ENCODE measurements around the gene PPFIA4.

The PPFIA4 gene

DNA sequence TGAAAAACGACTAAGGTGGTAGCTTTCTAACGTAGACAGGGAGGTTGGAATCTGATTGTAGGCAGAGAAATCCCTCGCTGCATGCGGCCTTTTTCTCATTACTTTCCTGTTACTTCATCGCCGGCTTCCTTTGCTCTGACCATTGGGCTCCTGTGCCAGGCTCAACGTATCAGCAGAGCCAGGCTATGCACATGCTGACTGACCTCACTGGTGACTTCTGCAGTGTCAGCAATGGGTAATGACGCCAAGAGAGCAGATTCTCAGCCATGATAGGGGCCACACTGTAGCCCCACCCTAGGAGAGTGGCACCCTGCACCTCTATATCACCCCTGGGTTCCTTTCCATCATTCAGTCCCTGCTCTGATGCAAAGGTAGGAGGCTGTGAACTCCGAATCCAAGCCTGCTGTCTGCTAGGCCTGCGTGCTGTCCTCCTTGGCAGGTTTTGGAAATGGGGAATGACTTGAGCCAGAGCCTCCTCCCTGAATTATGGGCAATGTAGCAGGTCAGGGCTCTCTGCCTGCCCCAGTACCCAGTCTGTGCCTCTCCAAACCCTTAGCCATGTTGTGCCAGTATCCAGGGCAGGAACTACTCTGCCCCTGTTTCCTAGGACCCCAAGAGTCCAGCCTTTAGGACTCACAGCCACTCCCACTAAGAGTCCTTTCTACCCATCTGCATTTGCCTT is 11.4 kb downstream of the PPFIA4 start:
- DNase-seq (ENCODE audit: low read depth): no peak
- H3K4me3 ChIP-seq (ENCODE audit: low read length): no peak overlapping the region
- TF ChIP-seq, protein P1, sequence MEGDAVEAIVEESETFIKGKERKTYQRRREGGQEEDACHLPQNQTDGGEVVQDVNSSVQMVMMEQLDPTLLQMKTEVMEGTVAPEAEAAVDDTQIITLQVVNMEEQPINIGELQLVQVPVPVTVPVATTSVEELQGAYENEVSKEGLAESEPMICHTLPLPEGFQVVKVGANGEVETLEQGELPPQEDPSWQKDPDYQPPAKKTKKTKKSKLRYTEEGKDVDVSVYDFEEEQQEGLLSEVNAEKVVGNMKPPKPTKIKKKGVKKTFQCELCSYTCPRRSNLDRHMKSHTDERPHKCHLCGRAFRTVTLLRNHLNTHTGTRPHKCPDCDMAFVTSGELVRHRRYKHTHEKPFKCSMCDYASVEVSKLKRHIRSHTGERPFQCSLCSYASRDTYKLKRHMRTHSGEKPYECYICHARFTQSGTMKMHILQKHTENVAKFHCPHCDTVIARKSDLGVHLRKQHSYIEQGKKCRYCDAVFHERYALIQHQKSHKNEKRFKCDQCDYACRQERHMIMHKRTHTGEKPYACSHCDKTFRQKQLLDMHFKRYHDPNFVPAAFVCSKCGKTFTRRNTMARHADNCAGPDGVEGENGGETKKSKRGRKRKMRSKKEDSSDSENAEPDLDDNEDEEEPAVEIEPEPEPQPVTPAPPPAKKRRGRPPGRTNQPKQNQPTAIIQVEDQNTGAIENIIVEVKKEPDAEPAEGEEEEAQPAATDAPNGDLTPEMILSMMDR (IDR thresholded peaks at IDR 0.05; ENCODE audit: insufficient read depth, low read depth, low read length, missing control alignments): no peak

DNA sequence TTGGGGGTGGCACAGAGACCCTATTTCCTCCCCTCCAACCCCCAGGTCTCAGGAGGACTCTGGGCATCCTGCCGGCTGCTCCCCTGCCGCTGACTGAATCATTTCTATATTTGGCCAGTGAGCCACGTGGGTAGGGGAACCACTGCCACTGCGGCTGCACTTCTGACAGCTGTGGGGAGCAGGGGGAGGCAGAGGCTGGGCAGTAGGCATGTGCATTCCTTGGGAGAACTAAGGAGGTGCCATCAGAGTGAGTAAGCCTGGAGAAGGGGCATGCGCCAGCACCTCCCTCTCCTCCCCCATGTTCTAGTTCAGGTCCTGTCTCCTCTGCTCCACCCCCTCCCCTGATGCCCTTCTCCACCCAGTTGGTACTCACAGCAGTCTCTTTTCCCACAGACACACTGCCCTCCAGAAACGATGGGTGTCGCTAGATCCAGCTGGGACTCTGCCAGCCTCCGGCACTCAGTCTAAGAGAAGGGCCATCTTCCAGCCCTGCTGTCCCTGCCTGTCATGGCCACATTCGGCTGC is 12.0 kb downstream of the PPFIA4 start:
- DNase-seq (ENCODE audit: low read depth): peak; percentile 83
- no peak overlapping the region for H3K4me3 ChIP-seq (ENCODE audit: low read length)
- TF ChIP-seq, protein P1 (IDR thresholded peaks at IDR 0.05; ENCODE audit: insufficient read depth, low read depth, low read length, missing control alignments): peak; percentile 11

DNA sequence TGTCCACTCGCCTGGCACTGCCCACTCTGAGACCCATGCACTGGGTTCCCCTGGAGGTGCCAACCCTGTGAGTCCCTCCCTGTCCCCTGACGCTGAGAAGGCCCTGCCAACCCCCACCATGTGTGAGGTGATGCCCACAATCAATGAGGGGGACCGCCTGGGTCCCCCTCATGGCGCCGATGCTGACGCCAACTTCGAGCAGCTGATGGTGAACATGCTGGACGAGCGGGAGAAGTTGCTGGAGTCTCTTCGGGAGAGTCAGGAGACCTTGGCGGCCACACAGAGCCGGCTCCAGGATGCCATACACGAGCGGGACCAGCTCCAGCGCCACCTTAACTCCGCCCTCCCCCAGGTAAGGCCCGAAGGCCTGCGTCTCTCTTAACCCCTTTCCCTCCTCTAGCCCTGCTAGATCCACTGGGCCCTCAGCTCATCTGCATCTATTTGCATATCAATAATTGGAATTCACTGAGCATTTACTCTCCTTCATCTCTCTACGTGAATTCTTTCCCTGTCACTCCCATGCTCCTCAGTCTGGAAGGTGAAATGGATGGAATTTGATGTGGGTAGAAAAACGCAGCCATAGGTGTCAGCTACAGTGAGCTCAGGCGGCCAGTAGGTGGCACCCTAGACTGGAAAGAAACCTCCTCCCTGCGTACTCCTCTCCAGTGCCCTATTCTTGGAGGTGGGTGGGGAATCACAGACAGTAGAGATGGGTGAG is 12.8 kb downstream of the PPFIA4 start:
- no peak overlapping the region for H3K4me3 ChIP-seq (ENCODE audit: low read length)
- TF ChIP-seq, protein P1 (IDR thresholded peaks at IDR 0.05; ENCODE audit: insufficient read depth, low read depth, low read length, missing control alignments): peak; percentile 97
- DNase-seq (ENCODE audit: low read depth): peak; percentile 73

DNA sequence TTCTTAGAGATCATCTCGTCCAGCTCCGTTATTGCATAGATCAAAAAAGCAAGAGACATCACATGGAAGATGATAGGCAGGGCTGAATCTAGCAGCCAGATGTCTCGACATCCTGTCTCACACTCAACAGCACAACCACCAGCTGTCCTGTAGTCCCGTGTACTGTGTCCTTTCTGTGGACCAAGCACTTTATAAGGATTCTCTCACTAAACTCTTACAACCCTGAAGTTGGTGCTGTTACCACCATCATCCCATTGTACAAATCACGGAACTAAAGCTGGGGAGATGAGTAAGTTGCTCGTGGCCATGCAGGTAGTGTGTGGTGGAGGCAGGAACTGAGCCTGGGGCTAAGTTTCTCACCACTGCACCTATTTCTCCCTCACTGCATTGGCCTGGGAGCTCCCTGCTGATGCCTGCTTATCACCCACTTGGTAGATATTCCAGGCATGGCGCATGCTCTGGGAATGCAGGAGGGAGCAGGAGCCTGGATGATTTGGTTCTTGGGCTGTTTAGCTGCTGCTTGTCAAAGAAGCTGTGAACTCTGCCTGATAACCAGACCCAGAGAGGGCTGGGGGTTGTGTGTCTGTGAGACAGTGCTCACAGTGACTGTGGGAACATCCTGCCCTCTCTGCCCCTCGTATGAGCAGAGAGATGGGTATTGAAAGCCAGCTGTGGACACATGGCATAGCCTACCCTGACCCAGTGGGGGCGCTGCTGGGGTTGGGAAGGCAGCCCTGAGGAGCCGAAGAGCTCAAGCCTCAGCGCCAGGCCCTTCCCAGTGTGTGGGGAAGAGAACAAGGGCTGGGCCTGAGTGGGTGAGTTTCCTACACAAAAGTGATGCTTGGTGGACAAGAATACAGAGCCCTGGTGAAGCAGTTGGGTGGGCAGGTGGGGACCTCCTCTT is 13.6 kb downstream of the PPFIA4 start:
- peak; percentile 57 for DNase-seq (ENCODE audit: low read depth)
- no peak overlapping the region for H3K4me3 ChIP-seq (ENCODE audit: low read length)
- TF ChIP-seq, protein P1 (IDR thresholded peaks at IDR 0.05; ENCODE audit: insufficient read depth, low read depth, low read length, missing control alignments): peak; percentile 21

DNA sequence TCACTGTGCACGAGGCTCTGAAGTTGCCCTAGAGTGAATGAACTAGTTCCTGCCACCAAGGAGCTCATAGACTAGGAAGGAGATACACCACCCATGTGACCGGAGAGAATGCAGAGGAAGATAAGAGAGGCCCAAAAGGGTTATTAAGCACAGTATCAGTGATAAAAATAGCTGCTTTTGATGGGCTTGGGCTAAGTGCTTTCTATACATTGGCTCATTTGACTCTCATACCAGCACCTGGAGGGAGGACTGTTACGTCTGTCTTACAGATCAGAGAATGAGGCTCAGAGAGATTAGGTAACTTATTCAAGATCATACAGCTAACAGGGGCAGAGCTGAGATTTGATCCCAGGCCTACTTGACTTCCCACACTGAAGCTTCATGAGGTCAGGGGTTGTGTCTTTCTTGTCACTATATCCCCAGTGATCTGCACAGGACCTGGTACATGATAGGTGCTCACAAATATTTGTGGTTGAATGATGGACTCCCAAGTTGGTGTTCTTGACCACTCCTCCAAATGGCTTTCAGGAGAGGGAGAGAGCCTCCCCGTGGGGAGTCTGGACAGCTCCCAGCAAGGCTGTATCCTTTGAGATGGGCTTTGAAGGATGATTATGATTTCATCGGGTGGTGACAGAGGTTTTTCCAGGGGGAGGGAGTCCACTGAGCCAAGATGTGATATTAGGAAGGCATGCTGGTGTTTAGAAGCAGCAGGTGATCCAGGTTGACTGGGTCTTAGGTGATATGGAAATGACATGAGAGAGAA is 14.4 kb downstream of the PPFIA4 start:
- TF ChIP-seq, protein P1 (IDR thresholded peaks at IDR 0.05; ENCODE audit: insufficient read depth, low read depth, low read length, missing control alignments): no peak
- no peak overlapping the region for H3K4me3 ChIP-seq (ENCODE audit: low read length)
- DNase-seq (ENCODE audit: low read depth): peak; percentile 31

DNA sequence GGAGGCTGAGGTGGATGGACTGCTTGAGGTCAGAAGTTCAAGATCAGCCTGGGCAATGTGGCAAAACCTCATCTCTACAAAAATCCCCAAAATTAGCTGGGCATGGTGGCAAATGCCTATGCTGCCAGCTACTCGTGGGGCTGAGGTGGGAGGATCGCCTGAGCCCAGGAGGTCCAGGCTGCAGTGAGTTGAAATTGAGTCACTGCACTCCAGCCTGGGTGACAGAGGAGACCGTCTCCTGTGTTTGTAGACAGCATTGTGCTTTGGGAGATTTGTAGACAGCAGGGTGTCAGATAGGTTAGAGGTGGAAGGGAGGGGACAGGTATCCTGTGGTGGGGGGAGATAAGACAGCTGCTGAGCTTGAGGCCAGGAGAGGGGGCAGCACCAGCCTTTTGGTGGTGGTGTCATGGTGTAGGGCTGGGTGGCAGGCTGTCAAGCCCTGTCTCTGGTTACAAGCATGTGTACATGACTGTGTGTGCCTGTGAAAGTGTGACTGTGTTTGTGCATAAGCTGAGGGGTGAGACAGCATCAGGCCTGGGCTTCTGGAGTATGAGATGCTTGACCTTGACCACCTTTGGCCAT is 15.2 kb downstream of the PPFIA4 start:
- DNase-seq (ENCODE audit: low read depth): peak; percentile 26
- TF ChIP-seq, protein P1 (IDR thresholded peaks at IDR 0.05; ENCODE audit: insufficient read depth, low read depth, low read length, missing control alignments): no peak
- no peak overlapping the region for H3K4me3 ChIP-seq (ENCODE audit: low read length)

Measured in epithelial cell of esophagus (primary cell).